GM12873 (cell line): ENCODE data around the gene ZMAT5.

Experiments
- TF ChIP-seq, protein P1 (sequence below): IDR thresholded peaks from 2 replicates; pipeline ENCODE4 v1.5.1; 2012; ENCODE audit warnings: low read depth, mild to moderate bottlenecking, moderate library complexity, low read length, control low read depth; ENCODE audit not compliant: insufficient read depth; ENCODE audit errors: missing control alignments

The ZMAT5 gene

GRCh38 chr22:29689206-29689879 is 77.5 kb downstream of the ZMAT5 start:
- TF ChIP-seq, protein P1, sequence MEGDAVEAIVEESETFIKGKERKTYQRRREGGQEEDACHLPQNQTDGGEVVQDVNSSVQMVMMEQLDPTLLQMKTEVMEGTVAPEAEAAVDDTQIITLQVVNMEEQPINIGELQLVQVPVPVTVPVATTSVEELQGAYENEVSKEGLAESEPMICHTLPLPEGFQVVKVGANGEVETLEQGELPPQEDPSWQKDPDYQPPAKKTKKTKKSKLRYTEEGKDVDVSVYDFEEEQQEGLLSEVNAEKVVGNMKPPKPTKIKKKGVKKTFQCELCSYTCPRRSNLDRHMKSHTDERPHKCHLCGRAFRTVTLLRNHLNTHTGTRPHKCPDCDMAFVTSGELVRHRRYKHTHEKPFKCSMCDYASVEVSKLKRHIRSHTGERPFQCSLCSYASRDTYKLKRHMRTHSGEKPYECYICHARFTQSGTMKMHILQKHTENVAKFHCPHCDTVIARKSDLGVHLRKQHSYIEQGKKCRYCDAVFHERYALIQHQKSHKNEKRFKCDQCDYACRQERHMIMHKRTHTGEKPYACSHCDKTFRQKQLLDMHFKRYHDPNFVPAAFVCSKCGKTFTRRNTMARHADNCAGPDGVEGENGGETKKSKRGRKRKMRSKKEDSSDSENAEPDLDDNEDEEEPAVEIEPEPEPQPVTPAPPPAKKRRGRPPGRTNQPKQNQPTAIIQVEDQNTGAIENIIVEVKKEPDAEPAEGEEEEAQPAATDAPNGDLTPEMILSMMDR, result no peak

DNA sequence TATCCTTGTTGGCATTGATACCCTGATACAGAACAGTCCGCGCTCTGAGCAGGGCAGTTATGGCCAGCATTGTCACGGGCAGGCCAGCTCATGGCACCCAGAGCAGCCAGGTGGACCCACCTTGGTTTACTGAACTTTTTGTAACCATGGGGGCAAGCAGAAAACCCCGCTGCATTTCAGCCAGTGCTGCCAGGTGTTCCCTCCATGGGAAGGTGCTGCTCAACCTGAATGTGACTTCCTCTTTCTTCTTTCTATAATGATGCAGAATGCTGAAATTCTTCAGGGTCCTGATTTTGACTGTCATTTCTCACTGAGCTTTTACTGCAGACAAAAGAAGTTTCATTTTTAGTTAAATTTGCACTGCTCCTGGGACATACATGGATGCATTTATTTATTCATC is 82.6 kb downstream of the ZMAT5 start:
- TF ChIP-seq, protein P1, result no peak

DNA sequence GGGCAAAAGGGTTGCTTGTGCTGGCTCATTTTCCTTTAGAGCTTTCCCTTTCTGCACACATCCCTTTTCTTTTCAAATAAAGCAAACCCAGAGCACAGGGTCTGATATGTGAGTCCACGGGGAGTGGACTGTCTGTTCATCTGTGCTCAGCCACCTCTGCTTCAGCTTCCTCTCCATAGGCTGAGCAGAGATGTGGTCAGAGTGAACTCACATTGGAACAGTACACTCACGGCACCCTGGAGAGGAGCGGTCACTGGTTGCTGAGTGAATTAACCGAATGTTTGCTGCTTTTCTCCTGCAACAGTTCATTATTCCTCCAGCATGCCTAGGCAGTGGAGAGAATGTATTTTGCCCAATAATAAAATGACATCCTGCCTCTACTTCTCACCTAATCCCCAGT is 83.3 kb downstream of the ZMAT5 start:
- TF ChIP-seq, protein P1, result no peak
